GM21381 (cell line): Measurements from ENCODE around the gene RBPJL.

Source experiments
- ATAC-seq: cut with Tn5 transposase; IDR thresholded peaks from one replicate; pipeline ENCODE4 v1.9.1; 2021; ENCODE audit warnings: mild to moderate bottlenecking, moderate library complexity; ENCODE audit not compliant: unreplicated experiment

RBPJL gene

GRCh38 chr20:45358282-45359068 lies 51.8 kb downstream of the RBPJL start:
- no peak for ATAC-seq

- no peak for ATAC-seq
Measured at GRCh38 chr20:45359069-45359405, 52.4 kb downstream of the RBPJL start.

- no peak for ATAC-seq
Measured at GRCh38 chr20:45359406-45360148, 52.9 kb downstream of the RBPJL start.

GRCh38 chr20:45361793-45362192 lies 55.2 kb downstream of the RBPJL start:
- no peak for ATAC-seq

GRCh38 chr20:45362804-45363610 lies 56.4 kb downstream of the RBPJL start, which contains the start of gene SYS1:
Gene SYS1, plus strand, starts transcription at chr20:45363156. Its CDS starts 376 bp downstream, at chr20:45363532.
- peak; percentile 85 for ATAC-seq

- no peak for ATAC-seq
Measured at GRCh38 chr20:45363611-45364492, 57.2 kb downstream of the RBPJL start.

- ATAC-seq = no peak
Measured at GRCh38 chr20:45365444-45365970, 58.9 kb downstream of the RBPJL start.

- ATAC-seq = no peak
Measured at GRCh38 chr20:45366192-45366591, 59.6 kb downstream of the RBPJL start.

GRCh38 chr20:45366631-45367030 lies 60.0 kb downstream of the RBPJL start:
- ATAC-seq = no peak

- ATAC-seq = no peak
Measured at GRCh38 chr20:45367126-45367525, 60.5 kb downstream of the RBPJL start.
